HCT116 (cell line): ENCODE results near the gene PKP3. TPM values are rescaled to one million over a fixed set of nuclear protein-coding genes. Genes with fewer than 3 reads are reported as not detected.

Experiments
- ATAC-seq: fragments of 200-7000 bp; cut with Tn5 transposase; 2 replicates; pipeline ENCODE4 v1.9.1; 2020; ENCODE audit warnings: mild to moderate bottlenecking, moderate library complexity
- BruUV-seq: library from RNA; stranded (reverse); fragments of 400-500 nt; replicated peaks from 2 replicates; lab custom pipeline; 2021; lab: Mats Ljungman, UMichigan
- CTCF ChIA-PET: fragments of 300-600 bp; sonication (Branson Sonifier 250); formaldehyde crosslinking; loops from one replicate; lab custom pipeline; 2021; ENCODE audit warnings: antibody characterized with exemption; lab: Charles Lee
- POLR2A ChIA-PET: fragments of 300-600, 350-600 bp; sonication (Branson Sonifier 250); formaldehyde crosslinking; loops from one replicate; lab custom pipeline; 2021; ENCODE audit warnings: antibody characterized with exemption; lab: Charles Lee
- RAD21 ChIA-PET, 2 experiments: fragments of 300-600 bp; sonication (Branson Sonifier 250); formaldehyde crosslinking; loops; one replicate each; lab custom pipeline; 2023; ENCODE audit warnings: low total read pairs in 2 of 2; ENCODE audit not compliant: uncharacterized antibody in 2 of 2, unreplicated experiment in 2 of 2, low non-redundant PET in 1 of 2; lab: Charles Lee
- DNase-seq: peaks from one replicate; pipeline ENCODE4 v3.0.0-alpha.2; 2010; ENCODE audit warnings: low read depth, low spot score
- H2AFZ ChIP-seq: fragments of 200-600 bp; shearing (Covaris generic), sonication (generic); 2 replicates; pipeline ENCODE4 v1.6.1; 2017; ENCODE audit warnings: low read depth, mixed run types, mixed read lengths, antibody characterized with exemption, low read length; ENCODE audit not compliant: poor library complexity, severe bottlenecking
- H3K27ac ChIP-seq: 2 replicates; pipeline ENCODE4 v1.5.1; 2012; ENCODE audit warnings: low read depth, low read length
- H3K27me3 ChIP-seq: fragments of 200-600 bp; sonication (generic); 2 replicates; pipeline ENCODE4 v1.6.1; 2016; ENCODE audit warnings: mixed run types, low read length, mixed read lengths; ENCODE audit not compliant: insufficient read depth
- H3K36me3 ChIP-seq, 2 experiments: fragments of 200-500 bp in 1 of 2; fragments of 200-600 bp in 1 of 2; sonication (Bioruptor generic) in 1 of 2; sonication (generic) in 1 of 2; 2 replicates each; pipeline versions ENCODE4 v1.5.1 to v1.6.1; 2014 to 2016; ENCODE audit warnings: low read length in 2 of 2, inconsistent platforms in 1 of 2, mixed read lengths in 1 of 2, mixed run types in 1 of 2; ENCODE audit not compliant: insufficient read depth in 2 of 2, control insufficient read depth in 1 of 2
- H3K4me1 ChIP-seq, 2 experiments: fragments of 200-600 bp in 1 of 2; sonication (generic) in 1 of 2; 2 replicates each; pipeline versions ENCODE4 v1.5.1 to v1.6.1; 2012 to 2017; ENCODE audit warnings: low read length in 2 of 2, inconsistent platforms in 1 of 2, mild to moderate bottlenecking in 1 of 2, mixed read lengths in 1 of 2, mixed run types in 1 of 2, moderate library complexity in 1 of 2; ENCODE audit not compliant: insufficient read depth in 2 of 2, control insufficient read depth in 1 of 2
- H3K4me2 ChIP-seq: fragments of 200-600 bp; sonication (generic); 2 replicates; pipeline ENCODE4 v1.6.1; 2017; ENCODE audit warnings: mixed run types, low read length, mixed read lengths
- H3K4me3 ChIP-seq, 2 experiments: fragments of 200-600 bp in 1 of 2; sonication (generic) in 1 of 2; replicated peaks in 1 of 2; 2 replicates each; pipeline ENCODE4 v1.5.1; 2011 to 2016; ENCODE audit warnings: low read length in 2 of 2, control low read depth in 1 of 2, low read depth in 1 of 2, mild to moderate bottlenecking in 1 of 2, mixed read lengths in 1 of 2, mixed run types in 1 of 2
- H3K79me2 ChIP-seq: fragments of 200-600 bp; sonication (generic); 2 replicates; pipeline ENCODE4 v1.6.1; 2017; ENCODE audit warnings: mild to moderate bottlenecking, mixed run types, low read length, moderate library complexity, mixed read lengths; ENCODE audit not compliant: insufficient read depth
- H3K9ac ChIP-seq: fragments of 200-600 bp; sonication (generic); 2 replicates; pipeline ENCODE4 v1.6.1; 2016; ENCODE audit warnings: low read length, mixed read lengths
- H3K9me2 ChIP-seq: fragments of 200-600 bp; sonication (generic), shearing (Covaris generic); 2 replicates; pipeline ENCODE4 v1.6.1; 2017; ENCODE audit warnings: mixed run types, mild to moderate bottlenecking, moderate library complexity; ENCODE audit not compliant: insufficient read depth
- H3K9me3 ChIP-seq, 2 experiments: fragments of 200-500 bp in 1 of 2; fragments of 200-600 bp in 1 of 2; sonication (Bioruptor generic) in 1 of 2; sonication (generic) in 1 of 2; 2 replicates each; pipeline ENCODE4 v1.6.1; 2014 to 2017; ENCODE audit warnings: low read length in 2 of 2, mixed read lengths in 2 of 2, inconsistent platforms in 1 of 2, low read depth in 1 of 2, mild to moderate bottlenecking in 1 of 2, mixed run types in 1 of 2, moderate library complexity in 1 of 2; ENCODE audit not compliant: control insufficient read depth in 1 of 2, insufficient read depth in 1 of 2
- H4K20me1 ChIP-seq: fragments of 200-600 bp; sonication (generic), shearing (Covaris generic); 2 replicates; pipeline ENCODE4 v1.6.1; 2017; ENCODE audit warnings: mixed run types, mild to moderate bottlenecking, moderate library complexity; ENCODE audit not compliant: insufficient read depth
- CBX3 ChIP-seq: IDR thresholded peaks from 2 replicates; pipeline ENCODE4 v1.6.1; 2012; ENCODE audit warnings: low read depth
- CEBPB ChIP-seq: IDR thresholded peaks from 2 replicates; pipeline ENCODE4 v1.6.1; 2012; ENCODE audit warnings: low read depth
- ELF1 ChIP-seq: IDR thresholded peaks from 2 replicates; pipeline ENCODE4 v1.6.1; 2012; ENCODE audit warnings: low read depth, borderline replicate concordance
- EZH2phosphoT487 ChIP-seq: fragments of 200-600 bp; IDR thresholded peaks from 2 replicates; pipeline ENCODE4 v1.6.1; 2018; ENCODE audit warnings: antibody characterized with exemption, borderline replicate concordance
- FOSL1 ChIP-seq: IDR thresholded peaks from 2 replicates; pipeline ENCODE4 v1.6.1; 2012; ENCODE audit warnings: low read depth
- JUND ChIP-seq: IDR thresholded peaks from 2 replicates; pipeline ENCODE4 v1.6.1; 2012
- POLR2A ChIP-seq: IDR thresholded peaks from 2 replicates; pipeline ENCODE4 v1.7.0; 2011; ENCODE audit warnings: borderline replicate concordance; ENCODE audit not compliant: insufficient read depth, insufficient read length; ENCODE audit errors: extremely low read depth
- POLR2AphosphoS5 ChIP-seq: IDR thresholded peaks from 2 replicates; pipeline ENCODE4 v1.6.1; 2011; ENCODE audit warnings: mild to moderate bottlenecking, low read depth, low read length, moderate library complexity
- ZFX ChIP-seq: fragments of 450-650 bp; IDR thresholded peaks from 2 replicates; pipeline ENCODE4 v1.6.1; 2017
- intact Hi-C: fragments of 100-400 bp; cut with micrococcal nuclease; formaldehyde crosslinking; loops from 2 replicates; pipeline ENCODE4 v1.10.0; 2022
- total RNA-seq: library from RNA; stranded (reverse); gene quantifications from one replicate; pipeline ENCODE4 v1.2.1, GENCODE V29; 2021; ENCODE audit not compliant: unreplicated experiment
- TF ChIP-seq, protein P1 (sequence below): IDR thresholded peaks from 2 replicates; pipeline ENCODE4 v1.6.1; 2012
- TF ChIP-seq, protein P2 (sequence below): IDR thresholded peaks from 2 replicates; pipeline ENCODE4 v1.6.1; 2012

The PKP3 gene
- total RNA-seq, 1 experiment from 2014 or later, result 157 TPM

DNA sequence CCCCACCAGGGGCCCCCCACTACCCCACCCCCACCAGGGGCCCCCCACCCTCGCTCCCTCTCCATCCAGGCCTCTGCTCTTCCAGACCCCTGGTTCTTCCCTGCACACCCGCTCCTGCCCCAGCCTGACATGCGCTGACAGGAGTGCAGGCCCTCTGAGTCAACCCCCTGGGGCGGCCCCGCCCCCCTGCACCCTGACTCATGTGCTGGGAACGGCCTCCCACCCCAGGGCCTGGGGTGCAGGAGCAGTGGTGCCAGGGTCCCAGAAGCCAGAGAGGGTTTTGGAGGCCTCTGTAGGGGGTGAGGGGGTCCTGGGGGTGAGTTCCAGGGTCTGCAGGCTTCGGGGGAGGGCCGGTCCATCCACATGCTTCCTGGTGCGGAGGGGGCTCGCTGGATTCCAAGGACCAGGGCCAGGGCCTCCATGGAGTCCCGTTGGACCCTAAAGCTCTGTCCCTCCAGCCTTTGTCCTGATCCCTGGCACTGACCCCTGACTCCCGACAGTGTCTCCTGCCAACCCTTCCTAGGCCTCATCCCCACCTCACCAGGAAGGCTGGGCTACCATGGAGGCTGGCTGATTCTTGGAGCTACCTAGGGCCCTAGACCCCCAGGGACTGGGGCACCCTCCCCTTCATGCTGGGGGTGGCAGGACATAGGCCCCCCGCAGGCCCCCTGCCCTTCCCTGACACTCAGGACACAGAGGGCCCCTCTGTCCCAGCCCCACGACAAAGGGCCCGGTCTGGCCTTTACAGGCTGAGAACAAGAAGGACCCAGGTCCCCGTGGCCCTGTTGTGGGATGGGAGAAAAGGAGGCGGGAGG is 583 bp upstream of the PKP3 start:
- peak overlapping the region; percentile 80 to 90 for H3K4me3 ChIP-seq
- ChIA-PET POLR2A (interaction anchor here (1.8 kb wide), 1 partner anchor 13 kb away, joined by 5 read pairs; no protein-coding TSS in a partner anchor), RAD21 (no interaction called here), CTCF (no interaction called here)
- no peaks in the 10 kb centered on the region for H4K20me1 ChIP-seq
- TF ChIP-seq ELF1 (no peak), EZH2phosphoT487 (no peak), POLR2A (peak; percentile 9), ZFX (no peak), JUND (no peak), CEBPB (no peak), FOSL1 (no peak), POLR2AphosphoS5 (peak; percentile 53; the same call in 1 of the 2 replicates), CBX3 (no peak)
- TF ChIP-seq, protein P1, sequence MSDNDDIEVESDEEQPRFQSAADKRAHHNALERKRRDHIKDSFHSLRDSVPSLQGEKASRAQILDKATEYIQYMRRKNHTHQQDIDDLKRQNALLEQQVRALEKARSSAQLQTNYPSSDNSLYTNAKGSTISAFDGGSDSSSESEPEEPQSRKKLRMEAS, result no peak
- TF ChIP-seq, protein P2, sequence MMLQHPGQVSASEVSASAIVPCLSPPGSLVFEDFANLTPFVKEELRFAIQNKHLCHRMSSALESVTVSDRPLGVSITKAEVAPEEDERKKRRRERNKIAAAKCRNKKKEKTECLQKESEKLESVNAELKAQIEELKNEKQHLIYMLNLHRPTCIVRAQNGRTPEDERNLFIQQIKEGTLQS, result no peak
- peak overlapping the region; percentile 88 for H3K9ac ChIP-seq
- H3K4me1 ChIP-seq, result peaks cover 30 to 49% of the 10 kb centered on the region in 2 experiments
- peaks cover 5 to 23% of the 10 kb centered on the region in 2 experiments; a peak in 2 of 4 replicates for H3K36me3 ChIP-seq
- H2AFZ ChIP-seq, result no peak overlapping the region
- H3K27me3 ChIP-seq, result no peaks in the 10 kb centered on the region
- peaks cover 37% of the 10 kb centered on the region for H3K79me2 ChIP-seq
- no peaks in the 10 kb centered on the region for H3K9me2 ChIP-seq
- DNase-seq (peak; percentile 57), ATAC-seq (peak; percentile 67)
- H3K4me2 ChIP-seq, result peak overlapping the region; percentile 99
- H3K9me3 ChIP-seq, result no peaks in the 10 kb centered on the region
- H3K27ac ChIP-seq, result peak overlapping the region; percentile 98
- BruUV-seq, result TSS peak; percentile 85
- intact Hi-C loops, result loop anchor here (1.0 to 10.0 kb wide), 3 partner anchors 55 to 113 kb away; partner anchors contain the start of genes IFITM2 and RNH1
